Tibial nerve (tissue), 4 donors: Measurements from ENCODE around the gene PRELID1.

Experiments used
- EP300 ChIP-seq, 2 donors: sonication (generic); formaldehyde crosslinking; IDR thresholded peaks; one replicate each; pipeline ENCODE4 v1.6.1; 2017; ENCODE audit warnings: antibody characterized with exemption in 2 of 2, mild to moderate bottlenecking in 1 of 2
- POLR2A ChIP-seq, 2 donors: fragments of 450-650 bp; IDR thresholded peaks; one replicate each; pipeline ENCODE4 v1.6.1; 2017; ENCODE audit warnings: antibody characterized with exemption in 2 of 2, mild to moderate bottlenecking in 2 of 2, moderate library complexity in 2 of 2
- TF ChIP-seq, protein P1 (sequence below), 5 experiments: fragments of 200-600 bp in 3 of 5; fragments of 450-650 bp in 2 of 5; sonication (generic) in 3 of 5; IDR thresholded peaks; one replicate each; pipeline ENCODE4 v1.5.1; 2016 to 2019; ENCODE audit warnings: antibody characterized with exemption in 5 of 5, mild to moderate bottlenecking in 3 of 5, moderate library complexity in 2 of 5

- TF ChIP-seq, protein P1, sequence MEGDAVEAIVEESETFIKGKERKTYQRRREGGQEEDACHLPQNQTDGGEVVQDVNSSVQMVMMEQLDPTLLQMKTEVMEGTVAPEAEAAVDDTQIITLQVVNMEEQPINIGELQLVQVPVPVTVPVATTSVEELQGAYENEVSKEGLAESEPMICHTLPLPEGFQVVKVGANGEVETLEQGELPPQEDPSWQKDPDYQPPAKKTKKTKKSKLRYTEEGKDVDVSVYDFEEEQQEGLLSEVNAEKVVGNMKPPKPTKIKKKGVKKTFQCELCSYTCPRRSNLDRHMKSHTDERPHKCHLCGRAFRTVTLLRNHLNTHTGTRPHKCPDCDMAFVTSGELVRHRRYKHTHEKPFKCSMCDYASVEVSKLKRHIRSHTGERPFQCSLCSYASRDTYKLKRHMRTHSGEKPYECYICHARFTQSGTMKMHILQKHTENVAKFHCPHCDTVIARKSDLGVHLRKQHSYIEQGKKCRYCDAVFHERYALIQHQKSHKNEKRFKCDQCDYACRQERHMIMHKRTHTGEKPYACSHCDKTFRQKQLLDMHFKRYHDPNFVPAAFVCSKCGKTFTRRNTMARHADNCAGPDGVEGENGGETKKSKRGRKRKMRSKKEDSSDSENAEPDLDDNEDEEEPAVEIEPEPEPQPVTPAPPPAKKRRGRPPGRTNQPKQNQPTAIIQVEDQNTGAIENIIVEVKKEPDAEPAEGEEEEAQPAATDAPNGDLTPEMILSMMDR (IDR thresholded peaks at IDR 0.05): no peak
- TF ChIP-seq POLR2A (IDR thresholded peaks at IDR 0.05) (no peak), EP300 (IDR thresholded peaks at IDR 0.05) (no peak)
Observed at GRCh38 chr5:177310757-177311391, 7.3 kb downstream of the PRELID1 start.
